GM23338 (cell line): ENCODE measurements around the gene ALG6. TPM values are rescaled to one million over a fixed set of nuclear protein-coding genes. Genes with fewer than 3 reads are reported as not detected.
A peak's percentile ranks its signal among the peaks of the same experiment; 100 is the strongest.

ENCODE experiments used
- ATAC-seq: fragments of 200-7000 bp; cut with Tn5 transposase; 3 replicates; pipeline ENCODE4 v1.9.1; 2020
- DNase-seq: peaks from one replicate; pipeline ENCODE4 v3.0.0-alpha.2; 2015; ENCODE audit warnings: low spot score
- H2AFZ ChIP-seq: fragments of 200-600 bp; sonication (generic); 2 replicates; pipeline ENCODE4 v1.8.0; 2016; ENCODE audit warnings: antibody characterized with exemption, mild to moderate bottlenecking, moderate library complexity
- H3F3A ChIP-seq: fragments of 200-600 bp; sonication (generic); replicated peaks from 2 replicates; pipeline ENCODE4 v1.8.0; 2017; ENCODE audit warnings: antibody characterized with exemption, mixed run types, low read depth
- H3K27ac ChIP-seq: fragments of 200-600 bp; sonication (generic); 2 replicates; pipeline ENCODE4 v1.6.1; 2016; ENCODE audit warnings: low read depth
- H3K27me3 ChIP-seq: fragments of 200-600 bp; sonication (generic); 2 replicates; pipeline ENCODE4 v1.8.0; 2016; ENCODE audit warnings: mild to moderate bottlenecking, mixed run types, moderate library complexity; ENCODE audit not compliant: insufficient read depth
- H3K36me3 ChIP-seq: fragments of 200-600 bp; sonication (generic); 2 replicates; pipeline ENCODE4 v1.8.0; 2016; ENCODE audit warnings: mild to moderate bottlenecking; ENCODE audit not compliant: insufficient read depth
- H3K4me1 ChIP-seq: fragments of 200-600 bp; sonication (generic); 2 replicates; pipeline ENCODE4 v1.8.0; 2016; ENCODE audit warnings: mild to moderate bottlenecking, moderate library complexity; ENCODE audit not compliant: insufficient read depth
- H3K4me2 ChIP-seq: fragments of 200-600 bp; sonication (generic); 2 replicates; pipeline ENCODE4 v1.7.1; 2017; ENCODE audit warnings: mixed run types
- H3K4me3 ChIP-seq: fragments of 200-600 bp; sonication (generic); 2 replicates; pipeline ENCODE4 v1.6.1; 2016; ENCODE audit warnings: mixed run types
- H3K79me2 ChIP-seq: fragments of 200-600 bp; sonication (generic); replicated peaks from 2 replicates; pipeline ENCODE4 v1.8.0; 2017; ENCODE audit warnings: mild to moderate bottlenecking; ENCODE audit not compliant: insufficient read depth
- H3K9me2 ChIP-seq: fragments of 200-600 bp; sonication (generic); 2 replicates; pipeline ENCODE4 v1.8.0; 2017; ENCODE audit not compliant: insufficient read depth
- H4K20me1 ChIP-seq: fragments of 200-600 bp; sonication (generic); replicated peaks from 2 replicates; pipeline ENCODE4 v1.8.0; 2017; ENCODE audit warnings: mild to moderate bottlenecking; ENCODE audit not compliant: insufficient read depth
- H3K27ac Mint-ChIP-seq: 2 replicates; pipeline ENCODE4 v1.8.0; 2020; ENCODE audit warnings: inconsistent platforms, mild to moderate bottlenecking, moderate library complexity, mixed read lengths
- H3K27me3 Mint-ChIP-seq: 3 replicates; pipeline ENCODE4 v1.8.0; 2022; ENCODE audit warnings: low read depth, mild to moderate bottlenecking, moderate library complexity, mixed read lengths, inconsistent platforms; ENCODE audit not compliant: insufficient read depth, poor library complexity
- H3K36me3 Mint-ChIP-seq: 3 replicates; pipeline ENCODE4 v1.8.0; 2021; ENCODE audit warnings: low read depth, mild to moderate bottlenecking, inconsistent platforms, moderate library complexity, mixed read lengths
- H3K4me1 Mint-ChIP-seq: 3 replicates; pipeline ENCODE4 v1.8.0; 2020; ENCODE audit warnings: mild to moderate bottlenecking, inconsistent platforms, mixed read lengths
- H3K4me3 Mint-ChIP-seq: 3 replicates; pipeline ENCODE4 v1.8.0; 2021; ENCODE audit warnings: moderate library complexity, mild to moderate bottlenecking, inconsistent platforms, mixed read lengths
- H3K9me3 Mint-ChIP-seq: 3 replicates; pipeline ENCODE4 v1.8.0; 2020; ENCODE audit warnings: moderate library complexity, mild to moderate bottlenecking, inconsistent platforms, mixed read lengths
- CTCF ChIP-seq, 2 experiments: fragments of 200-600 bp in 1 of 2; sonication (generic) in 1 of 2; conservative IDR thresholded peaks; 2 replicates each; pipeline versions ENCODE4 v1.5.1 to v1.6.1; 2016 to 2017; ENCODE audit warnings: antibody characterized with exemption in 2 of 2, low read depth in 2 of 2, mild to moderate bottlenecking in 2 of 2, moderate library complexity in 1 of 2
- EZH2 ChIP-seq: fragments of 200-600 bp; sonication (generic); IDR thresholded peaks from one replicate; pipeline ENCODE4 v1.8.0; 2017; ENCODE audit warnings: antibody characterized with exemption, mild to moderate bottlenecking, low read depth; ENCODE audit not compliant: unreplicated experiment
- JUNB ChIP-seq: IDR thresholded peaks from one replicate; pipeline ENCODE4 v1.6.1; 2016; ENCODE audit warnings: antibody characterized with exemption; ENCODE audit not compliant: unreplicated experiment
- NANOG ChIP-seq: IDR thresholded peaks from 2 replicates; pipeline ENCODE4 v1.6.1; 2016; ENCODE audit warnings: antibody characterized with exemption, borderline replicate concordance
- POLR2AphosphoS5 ChIP-seq: IDR thresholded peaks from 2 replicates; pipeline ENCODE4 v1.6.1; 2016; ENCODE audit warnings: antibody characterized with exemption, low read depth
- REST ChIP-seq: IDR thresholded peaks from one replicate; pipeline ENCODE4 v1.6.1; 2018; ENCODE audit warnings: antibody characterized with exemption; ENCODE audit not compliant: unreplicated experiment
- STAT1 ChIP-seq: IDR thresholded peaks from one replicate; pipeline ENCODE4 v1.6.1; 2016; ENCODE audit warnings: antibody characterized with exemption; ENCODE audit not compliant: unreplicated experiment
- ZNF114 ChIP-seq: fragments of 250-450 bp; sonication (Bioruptor Pico); IDR thresholded peaks from 2 replicates; pipeline ENCODE4 v1.5.0; 2020; ENCODE audit warnings: mild to moderate bottlenecking, moderate library complexity
- polyA plus RNA-seq: library from polyadenylated mRNA; unstranded; fragments of >200 nt; fragmentation: Nextera tagmentation; extraction: Ambion mirVana; gene quantifications from 2 replicates; pipeline ENCODE4 v1.2.1, GENCODE V29; 2016
- total RNA-seq: library from RNA; depleted of rRNA; stranded (reverse); fragments of >200 nt; shearing (Covaris generic); gene quantifications from 2 replicates; pipeline ENCODE4 v1.2.3, GENCODE V29; 2014

Gene ALG6
- total and polyA plus RNA-seq, 2 experiments from 2014 or later: 24.1 to 34.6 TPM

- no peak for TF ChIP-seq REST
- no peak for TF ChIP-seq ZNF114 (CRISPR knock-in tag)
- no peak for TF ChIP-seq JUNB
- TF ChIP-seq POLR2AphosphoS5: no peak
- no peak for TF ChIP-seq NANOG
- TF ChIP-seq CTCF (conservative IDR thresholded peaks at IDR 0.05; ENCODE audit: low read depth in 2 of 2): no peak
Measured at GRCh38 chr1:63328781-63329180, 38.6 kb upstream of the ALG6 start (continued).

GRCh38 chr1:63329621-63330330, 37.7 kb upstream of the ALG6 start:
- Histone ChIP-seq H3K79me2 (peaks cover 4% of the 10 kb centered on the region), H3K36me3 (no peaks in the 10 kb centered on the region), H4K20me1 (no peaks in the 10 kb centered on the region), H3K4me2 (peak overlapping the region; percentile 82), H2AFZ (peak overlapping the region; percentile 60), H3K4me1 (peaks cover 58% of the 10 kb centered on the region), H3K9me2 (no peaks in the 10 kb centered on the region), H3K27ac (no peak overlapping the region), H3F3A (peaks cover 7% of the 10 kb centered on the region; the same call in 1 of the 2 replicates), H3K4me3 (peak overlapping the region; percentile 54), H3K27me3 (peaks cover 89% of the 10 kb centered on the region)
- Mint-ChIP-seq H3K27ac (no peak overlapping the region), H3K4me3 (peak overlapping the region; percentile 73), H3K36me3 (peaks cover 11% of the 10 kb centered on the region), H3K27me3 (peaks cover 57% of the 10 kb centered on the region), H3K9me3 (peaks cover under 1% of the 10 kb centered on the region; the same call in 1 of the 3 replicates), H3K4me1 (peaks cover 53% of the 10 kb centered on the region)
- ATAC-seq (peak; percentile 4), DNase-seq (peak; percentile 40)
- no peak for TF ChIP-seq CTCF (conservative IDR thresholded peaks at IDR 0.05; ENCODE audit: low read depth in 2 of 2)
- no peak for TF ChIP-seq POLR2AphosphoS5
- no peak for TF ChIP-seq ZNF114 (CRISPR knock-in tag)
- peak; percentile 9 for TF ChIP-seq EZH2
- TF ChIP-seq STAT1: no peak
